Glutamatergic neuron (in vitro differentiated cells): ENCODE measurements around the gene TOPAZ1. TPM values are rescaled to one million over a fixed set of nuclear protein-coding genes. Genes with fewer than 3 reads are reported as not detected.

ENCODE experiments used
- DNase-seq: peaks from one replicate; pipeline ENCODE4 v3.0.0; 2022
- H3K27ac Mint-ChIP-seq: one replicate; pipeline ENCODE4 v1.8.0; 2020; ENCODE audit warnings: mild to moderate bottlenecking, mixed read lengths, inconsistent platforms; ENCODE audit not compliant: unreplicated experiment
- H3K27me3 Mint-ChIP-seq: one replicate; pipeline ENCODE4 v1.8.0; 2020; ENCODE audit warnings: mild to moderate bottlenecking, moderate library complexity, mixed read lengths, inconsistent platforms; ENCODE audit not compliant: unreplicated experiment
- H3K36me3 Mint-ChIP-seq: one replicate; pipeline ENCODE4 v1.8.0; 2020; ENCODE audit warnings: mild to moderate bottlenecking, mixed read lengths, inconsistent platforms; ENCODE audit not compliant: unreplicated experiment
- H3K4me1 Mint-ChIP-seq: one replicate; pipeline ENCODE4 v1.8.0; 2020; ENCODE audit warnings: mild to moderate bottlenecking, low read depth, mixed read lengths, inconsistent platforms; ENCODE audit not compliant: unreplicated experiment
- H3K4me3 Mint-ChIP-seq: one replicate; pipeline ENCODE4 v1.8.0; 2020; ENCODE audit warnings: mild to moderate bottlenecking, mixed read lengths, inconsistent platforms; ENCODE audit not compliant: unreplicated experiment
- H3K9me3 Mint-ChIP-seq: one replicate; pipeline ENCODE4 v1.8.0; 2020; ENCODE audit warnings: mild to moderate bottlenecking, moderate library complexity, mixed read lengths, inconsistent platforms; ENCODE audit not compliant: unreplicated experiment
- CTCF ChIP-seq: fragments of 200-600 bp; sonication (generic); IDR thresholded peaks from one replicate; pipeline ENCODE4 v1.5.0; 2021; ENCODE audit not compliant: partially characterized antibody, unreplicated experiment
- total RNA-seq: library from RNA; stranded (reverse); fragmentation: NEBNext Ultra II Directional; extraction: Animal tissue kit (Norgen Biotek cat#: 25700); gene quantifications from one replicate; pipeline ENCODE4 v1.2.1, GENCODE V29; 2021; ENCODE audit not compliant: unreplicated experiment

Gene TOPAZ1
- total RNA-seq, 1 donor from 2014 or later: not detected

DNA sequence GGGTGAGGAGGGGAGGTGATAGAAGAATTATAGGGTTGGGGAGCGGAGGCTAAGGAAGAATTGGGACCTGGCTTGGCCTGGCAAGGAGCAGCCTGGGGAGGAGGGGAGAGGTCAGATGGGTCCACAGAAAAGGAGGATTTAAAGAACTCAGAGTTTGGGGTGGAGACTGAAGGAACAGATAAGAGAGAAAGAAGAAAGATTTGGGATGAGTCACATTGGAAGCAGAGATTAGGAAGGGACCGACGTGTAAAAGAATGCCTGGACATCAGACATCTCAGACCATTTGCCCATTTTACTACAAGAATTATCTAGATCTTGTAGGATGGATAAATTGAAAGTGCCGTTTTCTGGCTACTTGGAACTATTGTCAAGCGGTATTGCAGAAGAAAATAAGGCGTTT lies 107.3 kb downstream of the TOPAZ1 start:
- no peak for DNase-seq
- Mint-ChIP-seq H3K36me3 (no peaks in the 10 kb centered on the region), H3K27ac (no peak overlapping the region), H3K27me3 (peaks cover 2% of the 10 kb centered on the region), H3K4me3 (no peak overlapping the region), H3K4me1 (peaks cover 1% of the 10 kb centered on the region), H3K9me3 (no peaks in the 10 kb centered on the region)
- no peak for TF ChIP-seq CTCF

DNA sequence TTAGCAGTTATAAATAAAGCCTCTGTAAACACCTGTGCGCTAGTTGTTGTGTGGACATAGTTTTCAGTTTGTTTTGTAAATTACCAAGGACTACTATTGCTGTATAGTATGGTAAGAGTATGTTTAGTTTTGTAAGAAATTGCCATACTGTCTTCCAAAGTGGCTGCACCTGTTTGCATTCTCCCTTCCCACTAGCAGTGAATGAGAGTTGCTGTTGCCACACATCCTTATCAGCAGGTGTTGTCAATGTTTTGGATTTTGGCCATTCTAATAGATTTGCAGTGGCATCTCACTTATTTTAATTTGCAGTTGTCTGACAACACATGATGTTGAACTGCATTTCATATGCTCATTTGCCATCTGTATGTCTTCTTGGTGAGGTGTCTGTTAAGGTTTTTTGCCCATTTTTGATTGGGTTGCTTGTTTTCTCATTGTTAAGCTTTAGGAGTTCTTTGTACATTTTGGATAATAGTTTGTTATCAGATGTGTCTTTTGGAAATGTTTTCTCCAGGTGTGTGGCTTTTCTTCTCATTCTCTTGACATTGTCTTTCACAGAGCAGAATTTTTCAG lies 111.8 kb downstream of the TOPAZ1 start:
- Mint-ChIP-seq H3K9me3 (no peaks in the 10 kb centered on the region), H3K27me3 (peaks cover 2% of the 10 kb centered on the region), H3K4me3 (no peak overlapping the region), H3K4me1 (peaks cover 5% of the 10 kb centered on the region), H3K36me3 (no peaks in the 10 kb centered on the region), H3K27ac (no peak overlapping the region)
- no peak for DNase-seq
- no peak for TF ChIP-seq CTCF

DNA sequence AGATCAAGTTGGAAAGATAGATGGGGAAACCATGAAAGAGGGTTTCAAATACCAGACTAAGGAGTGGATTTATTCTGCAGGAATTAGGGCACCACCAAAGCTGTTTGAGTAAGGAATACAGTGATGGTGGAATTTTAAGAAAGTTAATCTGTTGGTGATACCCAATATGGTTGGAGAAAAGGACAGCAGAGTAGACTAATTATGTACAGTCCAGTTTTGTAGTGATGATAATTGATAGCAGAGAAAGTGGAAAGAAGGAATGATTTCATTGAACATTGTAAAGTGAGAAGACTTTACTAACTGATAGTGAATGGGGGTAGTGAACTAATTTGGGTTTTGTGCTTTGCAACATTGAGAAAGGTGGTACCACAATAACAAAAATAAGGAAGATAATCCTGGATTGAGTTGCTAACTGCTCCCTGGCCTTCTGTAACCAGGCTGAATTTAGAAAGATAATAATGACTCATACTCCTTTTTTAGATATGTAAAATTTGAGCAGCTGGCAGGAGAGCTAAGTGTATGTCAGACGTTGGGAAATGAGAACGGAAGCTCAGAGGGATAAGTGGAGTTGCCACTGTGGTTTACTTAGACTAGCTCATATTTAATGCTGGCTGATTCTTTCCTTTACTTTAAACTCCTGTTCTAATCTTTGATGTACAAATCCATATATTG lies 113.8 kb downstream of the TOPAZ1 start:
- Mint-ChIP-seq H3K4me3 (no peak overlapping the region), H3K27me3 (no peaks in the 10 kb centered on the region), H3K4me1 (peaks cover 4% of the 10 kb centered on the region), H3K27ac (no peak overlapping the region), H3K36me3 (no peaks in the 10 kb centered on the region), H3K9me3 (no peaks in the 10 kb centered on the region)
- DNase-seq: no peak
- TF ChIP-seq CTCF: no peak

GRCh38 chr3:44359146-44359751 lies 117.6 kb downstream of the TOPAZ1 start:
- no peak overlapping the region for H3K27ac Mint-ChIP-seq
- H3K4me1 Mint-ChIP-seq: peaks cover 4% of the 10 kb centered on the region
- H3K36me3 Mint-ChIP-seq: no peaks in the 10 kb centered on the region
- no peaks in the 10 kb centered on the region for H3K9me3 Mint-ChIP-seq
- no peak overlapping the region for H3K4me3 Mint-ChIP-seq
- TF ChIP-seq CTCF: no peak
- H3K27me3 Mint-ChIP-seq: no peaks in the 10 kb centered on the region
- DNase-seq: no peak

DNA sequence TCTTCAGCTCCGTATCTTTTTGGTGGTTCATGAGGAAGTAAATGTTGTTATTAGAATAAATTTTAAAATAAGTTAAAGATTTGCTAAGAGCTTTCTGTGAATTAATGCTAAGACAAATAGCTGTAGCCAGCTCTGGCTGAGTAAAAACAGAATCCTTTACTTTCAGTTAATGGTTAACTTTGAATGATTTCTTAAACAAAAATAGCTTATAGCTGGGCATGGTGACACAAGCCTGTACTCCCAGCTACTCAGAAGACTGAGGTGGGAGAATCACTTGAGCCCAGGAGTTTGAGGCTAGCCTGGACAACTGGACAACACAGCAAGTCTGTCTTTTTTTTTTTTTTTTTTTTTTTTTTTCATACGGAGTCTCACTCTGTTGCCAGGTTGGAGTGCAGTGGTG lies 121.9 kb downstream of the TOPAZ1 start:
- Mint-ChIP-seq H3K9me3 (no peaks in the 10 kb centered on the region), H3K27me3 (no peaks in the 10 kb centered on the region), H3K36me3 (no peaks in the 10 kb centered on the region), H3K27ac (no peak overlapping the region), H3K4me1 (no peaks in the 10 kb centered on the region), H3K4me3 (no peak overlapping the region)
- no peak for TF ChIP-seq CTCF
- DNase-seq: no peak
